Measurements from ENCODE around the gene SETD1A.

The SETD1A gene

DNA sequence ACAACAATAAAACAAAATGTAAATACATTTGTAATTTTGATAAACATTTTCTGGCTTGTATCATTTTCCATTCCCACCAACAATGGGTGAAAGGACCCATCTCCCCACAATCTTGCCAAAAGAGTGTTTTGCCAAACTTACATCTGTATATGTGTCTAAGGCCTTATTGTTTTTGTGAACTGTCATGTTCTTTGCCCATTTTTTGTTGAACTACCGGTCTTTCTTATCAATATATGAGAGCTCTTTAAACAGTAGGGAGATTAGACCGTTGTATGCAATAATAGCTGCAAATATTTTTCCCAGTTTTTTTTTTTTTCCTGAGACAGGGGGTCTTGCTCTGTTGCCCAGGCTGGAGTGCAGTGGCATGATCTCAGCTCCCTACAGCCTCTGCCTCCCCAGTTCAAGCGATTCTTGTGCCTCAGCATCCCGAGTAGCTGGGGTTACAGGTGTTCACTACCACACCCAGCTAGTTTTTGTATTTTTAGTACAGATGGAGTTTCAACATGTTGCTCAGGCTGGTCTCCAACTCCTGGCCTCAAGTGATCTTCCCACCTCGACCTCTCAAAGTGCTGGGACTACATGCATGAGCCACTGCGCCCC, 66.2 kb downstream of the SETD1A start:
- H3K27me3 ChIP-seq (ENCODE audit: control insufficient read depth in 1 of 2, insufficient read depth in 2 of 2, low read length in 2 of 2): no peaks in the 10 kb centered on the region
- no peak overlapping the region for H3K9ac ChIP-seq (ENCODE audit: low read length in 2 of 2)
- no peaks in the 10 kb centered on the region for H3K36me3 ChIP-seq (ENCODE audit: control insufficient read depth in 2 of 2, insufficient read depth in 2 of 2, low read length in 2 of 2)
- H3K4me1 ChIP-seq (ENCODE audit: control insufficient read depth, insufficient read depth, low read length): no peaks in the 10 kb centered on the region
- no peak overlapping the region for H3K27ac ChIP-seq (ENCODE audit: low read length)
- no peaks in the 10 kb centered on the region for H3K9me3 ChIP-seq (ENCODE audit: control insufficient read depth in 2 of 2, low read length in 2 of 2)
- no peak overlapping the region for H3K4me3 ChIP-seq (ENCODE audit: low read length in 2 of 2)

DNA sequence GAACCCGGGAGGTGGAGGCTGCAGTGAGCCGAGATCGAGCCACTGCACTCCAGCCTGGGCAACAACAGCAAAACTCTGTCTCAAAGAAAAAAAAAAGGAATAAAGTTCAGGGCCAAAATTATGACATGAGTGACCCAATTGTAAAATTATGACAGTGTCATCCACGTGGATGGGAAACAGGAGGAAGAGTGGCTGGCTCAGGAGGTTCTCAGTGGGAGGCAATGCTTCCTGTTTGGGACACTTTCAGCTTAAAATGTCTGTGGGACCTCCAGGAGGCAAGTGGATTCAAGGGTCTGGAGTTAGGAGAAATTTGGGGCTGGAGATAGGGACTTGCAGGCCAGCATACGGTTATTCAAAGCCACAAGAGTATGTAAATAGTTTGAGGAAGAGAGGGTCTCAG, 67.8 kb downstream of the SETD1A start:
- no peaks in the 10 kb centered on the region for H3K4me1 ChIP-seq (ENCODE audit: control insufficient read depth, insufficient read depth, low read length)
- no peak overlapping the region for H3K4me3 ChIP-seq (ENCODE audit: low read length in 2 of 2)
- H3K9me3 ChIP-seq (ENCODE audit: control insufficient read depth in 2 of 2, low read length in 2 of 2): no peaks in the 10 kb centered on the region
- no peak overlapping the region for H3K9ac ChIP-seq (ENCODE audit: low read length in 2 of 2)
- no peaks in the 10 kb centered on the region for H3K27me3 ChIP-seq (ENCODE audit: control insufficient read depth in 1 of 2, insufficient read depth in 2 of 2, low read length in 2 of 2)
- no peaks in the 10 kb centered on the region for H3K36me3 ChIP-seq (ENCODE audit: control insufficient read depth in 2 of 2, insufficient read depth in 2 of 2, low read length in 2 of 2)
- H3K27ac ChIP-seq (ENCODE audit: low read length): no peak overlapping the region

DNA sequence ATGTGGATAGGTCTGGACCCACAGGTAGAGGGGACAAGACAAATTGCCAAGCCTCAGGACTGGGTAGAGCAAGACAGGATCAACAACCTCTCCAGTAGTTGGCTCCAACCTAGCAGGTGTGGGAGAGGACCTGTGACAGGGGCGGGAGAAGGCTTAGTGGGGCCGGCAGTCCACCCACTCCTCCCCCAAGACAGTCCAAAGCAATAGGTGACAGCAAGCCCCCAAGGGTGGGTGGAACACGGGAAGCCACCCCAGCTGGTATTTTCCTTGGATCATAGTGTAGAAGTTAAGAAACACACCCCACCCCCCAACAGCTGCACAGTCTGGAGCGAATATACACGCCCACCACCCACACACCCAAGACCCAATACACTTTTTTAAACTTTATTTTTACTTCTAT, 71.7 kb downstream of the SETD1A start:
- no peak overlapping the region for H3K27ac ChIP-seq (ENCODE audit: low read length)
- H3K4me3 ChIP-seq (ENCODE audit: low read length in 2 of 2): no peak overlapping the region
- H3K36me3 ChIP-seq (ENCODE audit: control insufficient read depth in 2 of 2, insufficient read depth in 2 of 2, low read length in 2 of 2): no peaks in the 10 kb centered on the region
- H3K27me3 ChIP-seq (ENCODE audit: control insufficient read depth in 1 of 2, insufficient read depth in 2 of 2, low read length in 2 of 2): no peaks in the 10 kb centered on the region
- no peaks in the 10 kb centered on the region for H3K9me3 ChIP-seq (ENCODE audit: control insufficient read depth in 2 of 2, low read length in 2 of 2)
- no peak overlapping the region for H3K9ac ChIP-seq (ENCODE audit: low read length in 2 of 2)
- peaks cover 10% of the 10 kb centered on the region for H3K4me1 ChIP-seq (ENCODE audit: control insufficient read depth, insufficient read depth, low read length)

DNA sequence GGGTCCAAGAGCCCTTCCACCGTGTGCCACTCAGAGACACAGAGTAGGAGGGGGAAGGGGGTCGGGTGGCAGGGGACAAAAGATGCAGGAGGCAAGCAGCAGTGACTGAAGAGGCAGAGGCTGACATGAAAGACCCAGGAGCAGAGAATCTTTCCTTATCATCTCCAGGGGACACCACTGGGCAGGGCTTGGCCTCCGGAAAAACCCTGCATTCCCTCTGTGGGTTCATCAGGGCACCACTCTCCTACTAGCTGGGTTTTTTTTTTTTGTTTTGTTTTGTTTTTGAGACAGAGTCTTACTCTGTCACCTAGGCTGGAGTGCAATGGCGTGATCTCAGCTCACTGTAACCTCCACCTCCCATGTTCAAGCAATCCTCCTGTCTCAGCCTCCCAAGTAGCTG, 73.7 kb downstream of the SETD1A start:
- H3K36me3 ChIP-seq (ENCODE audit: control insufficient read depth in 2 of 2, insufficient read depth in 2 of 2, low read length in 2 of 2): peaks cover 4 to 5% of the 10 kb centered on the region in 2 donors
- H3K9ac ChIP-seq (ENCODE audit: low read length in 2 of 2): no peak overlapping the region
- H3K27ac ChIP-seq (ENCODE audit: low read length): no peak overlapping the region
- H3K9me3 ChIP-seq (ENCODE audit: control insufficient read depth in 2 of 2, low read length in 2 of 2): no peaks in the 10 kb centered on the region
- no peaks in the 10 kb centered on the region for H3K27me3 ChIP-seq (ENCODE audit: control insufficient read depth in 1 of 2, insufficient read depth in 2 of 2, low read length in 2 of 2)
- H3K4me1 ChIP-seq (ENCODE audit: control insufficient read depth, insufficient read depth, low read length): peaks cover 15% of the 10 kb centered on the region
- H3K4me3 ChIP-seq (ENCODE audit: low read length in 2 of 2): no peak overlapping the region

DNA sequence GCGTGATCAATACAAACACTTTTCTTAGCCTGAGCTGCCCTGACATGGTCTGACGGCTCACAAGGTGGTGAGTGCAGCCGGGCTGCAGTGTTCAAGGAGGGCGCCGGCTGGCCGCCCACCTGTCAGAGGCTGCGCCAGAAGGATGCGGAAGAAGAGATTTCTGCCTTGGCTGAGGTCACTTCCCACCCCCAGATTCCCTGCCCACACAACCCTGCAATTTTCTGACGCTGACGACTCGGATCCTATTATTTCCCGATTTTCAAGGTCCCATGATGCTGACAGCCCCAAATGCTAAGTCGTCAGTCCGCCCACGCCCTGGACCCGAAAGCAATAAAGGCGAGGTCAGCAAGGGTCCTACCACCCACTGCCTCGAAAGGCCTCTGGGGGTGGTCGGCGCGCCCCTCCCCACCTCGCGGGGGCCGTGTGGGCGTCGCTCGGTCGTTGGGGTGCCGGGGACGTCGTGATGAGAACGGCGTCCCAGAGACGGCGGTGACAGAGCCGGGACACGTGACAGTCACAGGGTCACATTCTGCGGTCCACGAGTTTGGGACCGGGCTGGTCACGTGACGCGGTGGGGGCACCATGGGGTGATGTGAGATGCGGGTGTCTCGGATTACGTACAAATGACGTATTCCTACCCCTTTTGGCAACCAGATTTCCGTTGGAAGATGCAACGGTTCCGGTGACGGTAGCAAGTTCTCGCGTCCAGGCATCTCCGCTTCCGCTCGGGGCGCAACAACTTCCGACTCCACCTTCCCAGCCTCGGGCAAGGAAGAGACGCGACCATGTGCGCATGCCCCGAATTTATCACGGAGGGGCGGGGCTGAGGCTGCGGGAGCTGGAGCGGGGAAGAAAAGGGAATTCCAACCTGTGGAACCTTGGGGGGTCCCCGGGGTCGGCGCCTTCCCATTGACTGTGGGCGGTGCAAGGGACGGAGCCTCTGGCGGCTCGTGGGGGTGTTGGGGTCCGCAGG, 75.5 kb downstream of the SETD1A start, which contains the start of gene STX4:
Gene STX4, plus strand, starts transcription at position 823 of the 973 bp plus-strand sequence. CDS start 248 bp downstream, outside the sequence.
- Histone ChIP-seq H3K9ac (ENCODE audit: low read length in 2 of 2) (peak within 1 kb of the TSS; percentile 86 to 95), H3K4me1 (ENCODE audit: control insufficient read depth, insufficient read depth, low read length) (peaks cover 15% of the 10 kb centered on the region), H3K4me3 (ENCODE audit: low read length in 2 of 2) (peak within 1 kb of the TSS; percentile 98 to 100), H3K36me3 (ENCODE audit: control insufficient read depth in 2 of 2, insufficient read depth in 2 of 2, low read length in 2 of 2) (peaks cover 8 to 11% of the 10 kb centered on the region in 2 donors), H3K9me3 (ENCODE audit: control insufficient read depth in 2 of 2, low read length in 2 of 2) (no peaks in the 10 kb centered on the region), H3K27me3 (ENCODE audit: control insufficient read depth in 1 of 2, insufficient read depth in 2 of 2, low read length in 2 of 2) (no peaks in the 10 kb centered on the region), H3K27ac (ENCODE audit: low read length) (peak within 1 kb of the TSS; percentile 91)

DNA sequence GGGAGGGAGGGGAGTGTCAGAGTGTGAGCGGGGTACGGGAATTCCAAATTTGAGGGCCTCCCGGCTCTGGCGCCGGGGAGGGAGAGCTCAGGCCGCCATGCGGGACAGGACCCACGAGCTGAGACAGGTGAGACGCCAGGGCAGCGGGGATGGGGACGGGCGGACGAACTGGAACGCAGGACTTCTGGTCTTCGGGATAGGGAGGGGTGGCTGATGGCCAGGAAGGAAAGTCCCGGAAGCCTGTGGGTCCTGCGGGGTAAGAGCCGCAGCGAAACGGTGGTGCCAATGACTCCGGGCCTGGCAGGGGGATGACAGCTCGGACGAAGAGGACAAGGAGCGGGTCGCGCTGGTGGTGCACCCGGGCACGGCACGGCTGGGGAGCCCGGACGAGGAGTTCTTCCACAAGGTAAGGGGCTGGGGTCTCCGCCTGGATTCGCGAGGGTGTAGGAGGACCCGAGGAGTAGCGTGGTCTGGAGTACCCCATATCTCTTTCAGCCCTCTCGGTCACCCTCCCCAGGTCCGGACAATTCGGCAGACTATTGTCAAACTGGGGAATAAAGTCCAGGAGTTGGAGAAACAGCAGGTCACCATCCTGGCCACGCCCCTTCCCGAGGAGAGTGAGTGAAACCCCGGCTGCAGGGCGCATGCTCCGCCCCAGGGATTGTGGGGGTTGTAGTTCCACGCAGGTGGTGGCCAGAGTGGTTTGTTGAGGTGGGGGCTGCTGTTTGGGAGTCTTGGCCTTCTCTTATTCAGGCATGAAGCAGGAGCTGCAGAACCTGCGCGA, 76.3 kb downstream of the SETD1A start:
- Histone ChIP-seq H3K27ac (ENCODE audit: low read length) (peak overlapping the region; percentile 91), H3K4me3 (ENCODE audit: low read length in 2 of 2) (peak overlapping the region; percentile 98 to 100), H3K36me3 (ENCODE audit: control insufficient read depth in 2 of 2, insufficient read depth in 2 of 2, low read length in 2 of 2) (peaks cover 15 to 19% of the 10 kb centered on the region in 2 donors), H3K9ac (ENCODE audit: low read length in 2 of 2) (peak overlapping the region; percentile 86 to 95), H3K9me3 (ENCODE audit: control insufficient read depth in 2 of 2, low read length in 2 of 2) (no peaks in the 10 kb centered on the region), H3K4me1 (ENCODE audit: control insufficient read depth, insufficient read depth, low read length) (peaks cover 15% of the 10 kb centered on the region), H3K27me3 (ENCODE audit: control insufficient read depth in 1 of 2, insufficient read depth in 2 of 2, low read length in 2 of 2) (no peaks in the 10 kb centered on the region)

Data from stomach smooth muscle (tissue), 2 donors.